Panc1 (cell line): ENCODE results near the gene ITGB5. TPM values are rescaled to one million over a fixed set of nuclear protein-coding genes. Genes with fewer than 3 reads are reported as not detected.
"Not testable (repeated sequence)": the region's sequence is repeated elsewhere in the genome, so short reads cannot be mapped to it uniquely, and the experiment has no call there.

ENCODE experiments used
- ATAC-seq: fragments of 200-7000 bp; cut with Tn5 transposase; 2 replicates; pipeline ENCODE4 v1.9.1; 2020; ENCODE audit warnings: mild to moderate bottlenecking, moderate library complexity
- BruUV-seq: library from RNA; stranded (reverse); fragments of 400-500 nt; replicated peaks from 2 replicates; lab custom pipeline; 2021; lab: Mats Ljungman, UMichigan
- CTCF ChIA-PET: fragments of 300-600 bp; sonication (Branson Sonifier 250); formaldehyde crosslinking; loops from one replicate; lab custom pipeline; 2022; ENCODE audit warnings: antibody characterized with exemption; lab: Charles Lee
- POLR2A ChIA-PET: fragments of 300-600 bp; sonication (Branson Sonifier 250); formaldehyde crosslinking; loops from one replicate; lab custom pipeline; 2022; ENCODE audit warnings: antibody characterized with exemption; lab: Charles Lee
- DNase-seq: peaks from one replicate; pipeline ENCODE4 v3.0.0-alpha.2; 2010; ENCODE audit warnings: low read depth, low spot score
- H3K27ac ChIP-seq: 2 replicates; pipeline ENCODE4 v1.5.1; 2011; ENCODE audit warnings: mild to moderate bottlenecking, low read length, inconsistent platforms
- H3K27me3 ChIP-seq: fragments of 200-500 bp; sonication (Bioruptor generic); 2 replicates; pipeline ENCODE4 v1.6.0; 2014; ENCODE audit warnings: low read length, inconsistent platforms; ENCODE audit not compliant: control insufficient read depth, insufficient read depth
- H3K36me3 ChIP-seq: fragments of 200-500 bp; sonication (Bioruptor generic); 2 replicates; pipeline ENCODE4 v1.5.1; 2014; ENCODE audit warnings: inconsistent platforms, mild to moderate bottlenecking, low read length, moderate library complexity; ENCODE audit not compliant: control insufficient read depth, insufficient read depth
- H3K4me1 ChIP-seq: 2 replicates; pipeline ENCODE4 v1.5.1; 2011; ENCODE audit warnings: inconsistent platforms, mild to moderate bottlenecking, low read length, moderate library complexity; ENCODE audit not compliant: control insufficient read depth, insufficient read depth
- H3K4me3 ChIP-seq, 2 experiments: 2 replicates each; pipeline ENCODE4 v1.5.1; 2011 to 2012; ENCODE audit warnings: low read depth in 2 of 2, low read length in 2 of 2, mild to moderate bottlenecking in 2 of 2, inconsistent platforms in 1 of 2, moderate library complexity in 1 of 2
- H3K9me3 ChIP-seq: fragments of 200-500 bp; sonication (Bioruptor generic); 2 replicates; pipeline ENCODE4 v1.5.1; 2014; ENCODE audit warnings: low read depth, mild to moderate bottlenecking, inconsistent platforms, low read length, moderate library complexity; ENCODE audit not compliant: control insufficient read depth, insufficient read depth
- POLR2AphosphoS5 ChIP-seq: IDR thresholded peaks from 2 replicates; pipeline ENCODE4 v1.6.1; 2012; ENCODE audit warnings: mild to moderate bottlenecking, low read depth, low read length, moderate library complexity
- REST ChIP-seq, 2 experiments: IDR thresholded peaks; 2 replicates each; pipeline ENCODE4 v1.6.1; 2011 to 2012; ENCODE audit warnings: low read depth in 2 of 2, control low read depth in 1 of 2, low read length in 1 of 2, mild to moderate bottlenecking in 1 of 2, moderate library complexity in 1 of 2; ENCODE audit not compliant: insufficient read depth in 1 of 2
- SIN3A ChIP-seq: IDR thresholded peaks from 2 replicates; pipeline ENCODE4 v1.6.1; 2012; ENCODE audit warnings: low read depth, mild to moderate bottlenecking, low read length, moderate library complexity, borderline replicate concordance; ENCODE audit not compliant: insufficient read depth
- TCF7L2 ChIP-seq: IDR thresholded peaks from 2 replicates; pipeline ENCODE4 v1.6.1; 2011; ENCODE audit warnings: mild to moderate bottlenecking, low read depth, low read length, inconsistent platforms
- in situ Hi-C: cut with HindIII; loops from 2 replicates; pipeline ENCODE4 v1.10.0; 2016; ENCODE audit warnings: low sequenced_read_pairs, low pct_unique_long_range_greater_than_20kb
- intact Hi-C: fragments of 100-400 bp; cut with micrococcal nuclease; formaldehyde crosslinking; loops from one replicate; pipeline ENCODE4 v1.10.0; 2022; ENCODE audit not compliant: unreplicated experiment
- total RNA-seq: library from RNA; stranded (reverse); gene quantifications from one replicate; pipeline ENCODE4 v1.2.1, GENCODE V29; 2021; ENCODE audit not compliant: unreplicated experiment
- TF ChIP-seq, protein P1 (sequence below): fragments of 450-650 bp; IDR thresholded peaks from 2 replicates; pipeline ENCODE4 v1.5.1; 2017; ENCODE audit warnings: mild to moderate bottlenecking

The ITGB5 gene
- total RNA-seq, 1 experiment from 2014 or later = 446 TPM

GRCh38 chr3:124791142-124791541, 96.0 kb downstream of the ITGB5 start:
- ChIA-PET CTCF (no interaction called here), POLR2A (no interaction called here)
- no peak for DNase-seq
- intact Hi-C loops (no loop called here), in situ Hi-C loops (no loop called here)
- 0 out of 2 replicates have a peak, but pooled peaks cover 7% of the 10 kb centered on the region for H3K36me3 ChIP-seq
- H3K4me1 ChIP-seq = peaks cover 10% of the 10 kb centered on the region
- no peaks in the 10 kb centered on the region for H3K9me3 ChIP-seq
- ATAC-seq = no peak
- H3K4me3 ChIP-seq = no peak overlapping the region
- BruUV-seq = no TSS peak
- no peak overlapping the region for H3K27ac ChIP-seq
- TF ChIP-seq, protein P1, sequence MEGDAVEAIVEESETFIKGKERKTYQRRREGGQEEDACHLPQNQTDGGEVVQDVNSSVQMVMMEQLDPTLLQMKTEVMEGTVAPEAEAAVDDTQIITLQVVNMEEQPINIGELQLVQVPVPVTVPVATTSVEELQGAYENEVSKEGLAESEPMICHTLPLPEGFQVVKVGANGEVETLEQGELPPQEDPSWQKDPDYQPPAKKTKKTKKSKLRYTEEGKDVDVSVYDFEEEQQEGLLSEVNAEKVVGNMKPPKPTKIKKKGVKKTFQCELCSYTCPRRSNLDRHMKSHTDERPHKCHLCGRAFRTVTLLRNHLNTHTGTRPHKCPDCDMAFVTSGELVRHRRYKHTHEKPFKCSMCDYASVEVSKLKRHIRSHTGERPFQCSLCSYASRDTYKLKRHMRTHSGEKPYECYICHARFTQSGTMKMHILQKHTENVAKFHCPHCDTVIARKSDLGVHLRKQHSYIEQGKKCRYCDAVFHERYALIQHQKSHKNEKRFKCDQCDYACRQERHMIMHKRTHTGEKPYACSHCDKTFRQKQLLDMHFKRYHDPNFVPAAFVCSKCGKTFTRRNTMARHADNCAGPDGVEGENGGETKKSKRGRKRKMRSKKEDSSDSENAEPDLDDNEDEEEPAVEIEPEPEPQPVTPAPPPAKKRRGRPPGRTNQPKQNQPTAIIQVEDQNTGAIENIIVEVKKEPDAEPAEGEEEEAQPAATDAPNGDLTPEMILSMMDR = no peak
- TF ChIP-seq SIN3A = no peak
- no peak for TF ChIP-seq TCF7L2
- no peak for TF ChIP-seq POLR2AphosphoS5
- TF ChIP-seq REST (IDR thresholded peaks at IDR 0.05; ENCODE audit: insufficient read depth in 1 of 2, low read depth in 2 of 2, low read length in 1 of 2) = no peak
- H3K27me3 ChIP-seq = no peaks in the 10 kb centered on the region

DNA sequence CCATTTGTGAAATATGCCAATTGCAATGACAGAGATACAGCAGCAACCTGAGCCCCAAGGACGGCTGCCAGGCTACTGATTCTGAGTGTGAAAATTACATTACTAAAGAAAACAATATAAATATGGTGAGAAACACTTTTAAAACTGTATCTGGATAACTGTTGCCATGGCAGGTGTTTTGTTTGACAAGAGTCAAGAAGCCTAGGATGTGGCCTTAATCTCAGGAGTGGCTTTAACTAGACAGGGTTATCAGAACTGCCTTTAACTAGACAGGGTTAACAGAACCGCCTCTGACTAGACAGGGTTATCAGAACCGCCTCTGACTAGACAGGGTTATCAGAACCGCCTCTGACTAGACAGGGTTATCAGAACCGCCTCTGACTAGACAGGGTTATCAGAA, 98.1 kb downstream of the ITGB5 start:
- CTCF ChIA-PET = interaction anchor here (4.0 kb wide), 1 partner anchor 113 kb away, joined by 22 read pairs; no protein-coding TSS in a partner anchor
- BruUV-seq, DNase-seq, H3K27ac ChIP-seq, H3K9me3 ChIP-seq, H3K4me3 ChIP-seq, intact Hi-C loops, in situ Hi-C loops, ATAC-seq, H3K36me3 ChIP-seq, POLR2A ChIA-PET, H3K27me3 ChIP-seq: not testable (repeated sequence)
- H3K4me1 ChIP-seq = peaks cover 10% of the 10 kb centered on the region

DNA sequence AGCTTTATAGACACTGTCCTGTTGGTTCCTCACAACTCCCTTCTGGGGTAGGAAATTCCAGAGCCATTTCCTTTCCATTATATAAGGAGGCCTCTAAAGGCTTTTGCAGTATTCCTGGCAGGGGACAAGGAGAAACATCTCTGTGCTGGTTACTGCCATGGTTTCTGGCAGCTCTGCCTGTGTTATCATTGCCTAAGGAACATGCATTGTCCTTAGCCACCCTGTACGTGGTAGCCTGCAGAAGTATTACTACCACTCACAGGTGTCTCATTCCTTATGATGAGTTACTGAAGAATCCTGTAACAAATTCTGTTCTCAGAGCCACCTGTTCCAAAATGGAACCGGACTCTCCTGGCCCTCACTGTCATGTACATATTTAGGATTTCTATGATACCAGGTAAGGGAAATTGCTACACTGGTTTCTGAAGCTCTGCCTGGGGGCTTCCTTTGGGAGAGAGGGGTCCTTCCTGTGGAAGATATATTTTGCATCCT, 98.9 kb downstream of the ITGB5 start:
- Histone ChIP-seq H3K9me3 (no peaks in the 10 kb centered on the region), H3K27me3 (no peaks in the 10 kb centered on the region), H3K27ac (no peak overlapping the region), H3K4me1 (peaks cover 10% of the 10 kb centered on the region), H3K4me3 (no peak overlapping the region), H3K36me3 (0 out of 2 replicates have a peak, but pooled peaks cover 6% of the 10 kb centered on the region)
- POLR2A ChIA-PET = no interaction called here
- no TSS peak for BruUV-seq
- ATAC-seq (peak; percentile 52), DNase-seq (no peak)
- intact Hi-C loops (no loop called here), in situ Hi-C loops (no loop called here)
- CTCF ChIA-PET = interaction anchor here (1.5 to 4.0 kb wide), 2 partner anchors 21 to 113 kb away, joined by 3 to 22 read pairs; no protein-coding TSS in a partner anchor
- TF ChIP-seq, protein P1 = no peak
- TF ChIP-seq TCF7L2 = no peak
- no peak for TF ChIP-seq SIN3A
- TF ChIP-seq POLR2AphosphoS5 = no peak
- no peak for TF ChIP-seq REST (IDR thresholded peaks at IDR 0.05; ENCODE audit: insufficient read depth in 1 of 2, low read depth in 2 of 2, low read length in 1 of 2)
